ENCODE measurements around the gene WDR4.
"Not testable (repeated sequence)": the region's sequence is repeated elsewhere in the genome, so short reads cannot be mapped to it uniquely, and the experiment has no call there.

- TF ChIP-seq, protein P1, sequence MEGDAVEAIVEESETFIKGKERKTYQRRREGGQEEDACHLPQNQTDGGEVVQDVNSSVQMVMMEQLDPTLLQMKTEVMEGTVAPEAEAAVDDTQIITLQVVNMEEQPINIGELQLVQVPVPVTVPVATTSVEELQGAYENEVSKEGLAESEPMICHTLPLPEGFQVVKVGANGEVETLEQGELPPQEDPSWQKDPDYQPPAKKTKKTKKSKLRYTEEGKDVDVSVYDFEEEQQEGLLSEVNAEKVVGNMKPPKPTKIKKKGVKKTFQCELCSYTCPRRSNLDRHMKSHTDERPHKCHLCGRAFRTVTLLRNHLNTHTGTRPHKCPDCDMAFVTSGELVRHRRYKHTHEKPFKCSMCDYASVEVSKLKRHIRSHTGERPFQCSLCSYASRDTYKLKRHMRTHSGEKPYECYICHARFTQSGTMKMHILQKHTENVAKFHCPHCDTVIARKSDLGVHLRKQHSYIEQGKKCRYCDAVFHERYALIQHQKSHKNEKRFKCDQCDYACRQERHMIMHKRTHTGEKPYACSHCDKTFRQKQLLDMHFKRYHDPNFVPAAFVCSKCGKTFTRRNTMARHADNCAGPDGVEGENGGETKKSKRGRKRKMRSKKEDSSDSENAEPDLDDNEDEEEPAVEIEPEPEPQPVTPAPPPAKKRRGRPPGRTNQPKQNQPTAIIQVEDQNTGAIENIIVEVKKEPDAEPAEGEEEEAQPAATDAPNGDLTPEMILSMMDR (IDR thresholded peaks at IDR 0.05), result not testable (repeated sequence)
- TF ChIP-seq, protein P2, sequence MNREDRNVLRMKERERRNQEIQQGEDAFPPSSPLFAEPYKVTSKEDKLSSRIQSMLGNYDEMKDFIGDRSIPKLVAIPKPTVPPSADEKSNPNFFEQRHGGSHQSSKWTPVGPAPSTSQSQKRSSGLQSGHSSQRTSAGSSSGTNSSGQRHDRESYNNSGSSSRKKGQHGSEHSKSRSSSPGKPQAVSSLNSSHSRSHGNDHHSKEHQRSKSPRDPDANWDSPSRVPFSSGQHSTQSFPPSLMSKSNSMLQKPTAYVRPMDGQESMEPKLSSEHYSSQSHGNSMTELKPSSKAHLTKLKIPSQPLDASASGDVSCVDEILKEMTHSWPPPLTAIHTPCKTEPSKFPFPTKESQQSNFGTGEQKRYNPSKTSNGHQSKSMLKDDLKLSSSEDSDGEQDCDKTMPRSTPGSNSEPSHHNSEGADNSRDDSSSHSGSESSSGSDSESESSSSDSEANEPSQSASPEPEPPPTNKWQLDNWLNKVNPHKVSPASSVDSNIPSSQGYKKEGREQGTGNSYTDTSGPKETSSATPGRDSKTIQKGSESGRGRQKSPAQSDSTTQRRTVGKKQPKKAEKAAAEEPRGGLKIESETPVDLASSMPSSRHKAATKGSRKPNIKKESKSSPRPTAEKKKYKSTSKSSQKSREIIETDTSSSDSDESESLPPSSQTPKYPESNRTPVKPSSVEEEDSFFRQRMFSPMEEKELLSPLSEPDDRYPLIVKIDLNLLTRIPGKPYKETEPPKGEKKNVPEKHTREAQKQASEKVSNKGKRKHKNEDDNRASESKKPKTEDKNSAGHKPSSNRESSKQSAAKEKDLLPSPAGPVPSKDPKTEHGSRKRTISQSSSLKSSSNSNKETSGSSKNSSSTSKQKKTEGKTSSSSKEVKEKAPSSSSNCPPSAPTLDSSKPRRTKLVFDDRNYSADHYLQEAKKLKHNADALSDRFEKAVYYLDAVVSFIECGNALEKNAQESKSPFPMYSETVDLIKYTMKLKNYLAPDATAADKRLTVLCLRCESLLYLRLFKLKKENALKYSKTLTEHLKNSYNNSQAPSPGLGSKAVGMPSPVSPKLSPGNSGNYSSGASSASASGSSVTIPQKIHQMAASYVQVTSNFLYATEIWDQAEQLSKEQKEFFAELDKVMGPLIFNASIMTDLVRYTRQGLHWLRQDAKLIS (CRISPR knock-in tag; IDR thresholded peaks at IDR 0.05; ENCODE audit: borderline replicate concordance), result not testable (repeated sequence)
Measured at GRCh38 chr21:42832321-42832630, 47.1 kb downstream of the WDR4 start.
